CD4-positive, alpha-beta memory T cell (primary cell): ENCODE data around the gene HSPA12A. TPM values are rescaled to one million over a fixed set of nuclear protein-coding genes. Genes with fewer than 3 reads are reported as not detected.

Experiments used
- CTCF ChIA-PET: fragments of 350-600 bp; sonication (Branson Sonifier 250); formaldehyde crosslinking; loops from one replicate; lab custom pipeline; 2021; ENCODE audit warnings: inconsistent platforms; ENCODE audit not compliant: partially characterized antibody; lab: Charles Lee
- POLR2A ChIA-PET: fragments of 350-600 bp; sonication (Branson Sonifier 250); formaldehyde crosslinking; loops from one replicate; lab custom pipeline; 2021; ENCODE audit not compliant: partially characterized antibody; lab: Charles Lee
- DNase-seq, 5 donors: peaks; one replicate each; pipeline versions ENCODE4 v3.0.0 to v3.0.0-alpha.2; 2020 to 2022; ENCODE audit warnings: mixed read lengths in 1 of 5
- H3K27ac ChIP-seq: one replicate; pipeline ENCODE4 v1.7.0; 2013; ENCODE audit warnings: low read depth, low read length
- H3K27me3 ChIP-seq: 2 replicates; pipeline ENCODE4 v1.7.0; 2013; ENCODE audit warnings: mild to moderate bottlenecking, low read length, moderate library complexity; ENCODE audit not compliant: insufficient read depth
- H3K36me3 ChIP-seq: 2 replicates; pipeline ENCODE4 v1.7.0; 2013; ENCODE audit warnings: mild to moderate bottlenecking, low read length, moderate library complexity; ENCODE audit not compliant: insufficient read depth
- H3K4me1 ChIP-seq: 2 replicates; pipeline ENCODE4 v1.7.0; 2013; ENCODE audit warnings: mild to moderate bottlenecking, low read length, moderate library complexity; ENCODE audit not compliant: insufficient read depth
- H3K4me3 ChIP-seq, 2 donors: one replicate each; pipeline ENCODE4 v1.7.0; 2013; ENCODE audit warnings: low read length in 2 of 2, mild to moderate bottlenecking in 1 of 2
- H3K9me3 ChIP-seq, 2 donors: one replicate each; pipeline ENCODE4 v1.7.0; 2013; ENCODE audit warnings: low read length in 2 of 2, control low read depth in 1 of 2; ENCODE audit not compliant: control insufficient read depth in 1 of 2
- H3K27ac Mint-ChIP-seq, 7 donors: one replicate each; pipeline ENCODE4 v1.8.0; 2020 to 2021; ENCODE audit warnings: mixed read lengths in 7 of 7, mild to moderate bottlenecking in 6 of 7, inconsistent platforms in 3 of 7, moderate library complexity in 3 of 7
- H3K27me3 Mint-ChIP-seq, 2 donors: one replicate each; pipeline ENCODE4 v1.8.0; 2020 to 2021; ENCODE audit warnings: mixed read lengths in 2 of 2
- H3K36me3 Mint-ChIP-seq, 2 donors: one replicate each; pipeline ENCODE4 v1.8.0; 2020 to 2021; ENCODE audit warnings: mixed read lengths in 2 of 2, inconsistent platforms in 1 of 2, mild to moderate bottlenecking in 1 of 2
- H3K4me1 Mint-ChIP-seq, 4 donors: one replicate each; pipeline ENCODE4 v1.8.0; 2020 to 2021; ENCODE audit warnings: mixed read lengths in 4 of 4, mild to moderate bottlenecking in 1 of 4
- H3K4me3 Mint-ChIP-seq, 8 donors: one replicate each; pipeline ENCODE4 v1.8.0; 2020 to 2021; ENCODE audit warnings: mixed read lengths in 8 of 8, mild to moderate bottlenecking in 7 of 8, moderate library complexity in 6 of 8, inconsistent platforms in 3 of 8
- H3K9me3 Mint-ChIP-seq, 8 donors: one replicate each; pipeline ENCODE4 v1.8.0; 2020 to 2021; ENCODE audit warnings: mixed read lengths in 8 of 8, mild to moderate bottlenecking in 5 of 8, inconsistent platforms in 3 of 8, moderate library complexity in 1 of 8
- intact Hi-C: fragments of 100-400 bp; cut with micrococcal nuclease; formaldehyde crosslinking; loops from one replicate; pipeline ENCODE4 v1.15.1; 2023
- polyA plus RNA-seq, 2 donors: library from polyadenylated mRNA; unstranded; fragments of 300-500 nt; fragmentation: Illumina TruSeq; gene quantifications; one replicate each; pipeline ENCODE4 v1.2.3, GENCODE V29; 2021
- total RNA-seq, 2 experiments: library from RNA; stranded (reverse); gene quantifications; one replicate each; pipeline ENCODE4 v1.2.3, GENCODE V29; 2021

The HSPA12A gene
- total and polyA plus RNA-seq, 4 experiments from 2014 or later: 0.14 to 0.64 (median 0.36) TPM; not detected in 1

DNA sequence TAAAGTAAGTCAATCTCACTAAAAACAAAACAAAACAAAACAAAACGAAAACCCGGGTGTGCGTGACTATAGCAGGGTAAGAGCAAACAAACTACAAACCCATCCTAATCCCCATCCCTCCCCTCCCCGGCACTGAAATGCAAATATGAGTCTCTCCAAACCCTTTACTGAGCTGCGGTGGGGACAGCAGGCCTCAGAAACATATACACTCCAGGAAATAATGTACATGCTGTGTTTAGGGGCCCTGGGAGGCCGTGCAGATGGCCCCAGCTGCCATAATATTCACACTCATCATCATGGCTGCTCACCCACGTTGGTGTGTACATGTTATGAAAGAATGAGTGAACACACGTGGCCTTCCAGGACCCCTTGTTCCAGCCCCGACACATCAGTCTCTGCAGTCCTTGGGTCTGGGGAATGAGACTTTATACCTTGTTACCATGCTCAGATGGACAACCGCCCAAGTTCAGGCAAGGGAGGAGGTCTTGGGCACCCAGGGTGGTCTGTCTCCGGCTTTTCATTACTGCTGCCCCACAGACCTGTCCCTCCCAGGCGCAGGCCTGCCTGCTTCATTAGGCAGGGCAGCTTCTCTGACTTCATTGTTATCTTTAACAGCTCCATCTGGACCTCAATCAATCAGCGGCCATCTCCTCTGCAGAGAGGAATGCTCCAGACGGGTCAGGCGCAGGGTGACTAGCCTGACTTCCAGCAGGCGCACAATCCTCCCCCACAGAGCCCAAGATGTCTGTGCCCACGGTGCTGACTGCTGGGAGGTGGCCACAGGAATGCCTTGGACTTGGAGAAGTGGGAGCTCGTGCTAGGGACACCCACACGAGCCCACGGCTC lies 20.6 kb downstream of the HSPA12A start:
- Mint-ChIP-seq H3K4me1 (peaks cover 21 to 60% (median 43%) of the 10 kb centered on the region in 4 donors), H3K9me3 (peaks cover 0 to 2% (median 0%) of the 10 kb centered on the region in 8 donors), H3K27me3 (peaks cover 49 to 56% of the 10 kb centered on the region in 2 donors), H3K36me3 (no peaks in the 10 kb centered on the region), H3K27ac (no peak overlapping the region), H3K4me3 (peak overlapping the region in 3 of 8 donors; percentile 21 to 47 (median 42))
- Histone ChIP-seq H3K9me3 (no peaks in the 10 kb centered on the region), H3K4me3 (no peak overlapping the region), H3K36me3 (no peaks in the 10 kb centered on the region), H3K27me3 (peaks cover 48% of the 10 kb centered on the region), H3K4me1 (peaks cover 29% of the 10 kb centered on the region), H3K27ac (no peak overlapping the region)
- intact Hi-C loops: loop anchor here (10.0 kb wide), 1 partner anchor 653 kb away; the partner anchor contains the start of gene PDZD8
- ChIA-PET POLR2A (no interaction called here), CTCF (interaction anchor here (1.2 to 1.3 kb wide), 2 partner anchors 11 to 66 kb away, joined by 3 to 4 read pairs; no protein-coding TSS in a partner anchor)
- no peak for DNase-seq

DNA sequence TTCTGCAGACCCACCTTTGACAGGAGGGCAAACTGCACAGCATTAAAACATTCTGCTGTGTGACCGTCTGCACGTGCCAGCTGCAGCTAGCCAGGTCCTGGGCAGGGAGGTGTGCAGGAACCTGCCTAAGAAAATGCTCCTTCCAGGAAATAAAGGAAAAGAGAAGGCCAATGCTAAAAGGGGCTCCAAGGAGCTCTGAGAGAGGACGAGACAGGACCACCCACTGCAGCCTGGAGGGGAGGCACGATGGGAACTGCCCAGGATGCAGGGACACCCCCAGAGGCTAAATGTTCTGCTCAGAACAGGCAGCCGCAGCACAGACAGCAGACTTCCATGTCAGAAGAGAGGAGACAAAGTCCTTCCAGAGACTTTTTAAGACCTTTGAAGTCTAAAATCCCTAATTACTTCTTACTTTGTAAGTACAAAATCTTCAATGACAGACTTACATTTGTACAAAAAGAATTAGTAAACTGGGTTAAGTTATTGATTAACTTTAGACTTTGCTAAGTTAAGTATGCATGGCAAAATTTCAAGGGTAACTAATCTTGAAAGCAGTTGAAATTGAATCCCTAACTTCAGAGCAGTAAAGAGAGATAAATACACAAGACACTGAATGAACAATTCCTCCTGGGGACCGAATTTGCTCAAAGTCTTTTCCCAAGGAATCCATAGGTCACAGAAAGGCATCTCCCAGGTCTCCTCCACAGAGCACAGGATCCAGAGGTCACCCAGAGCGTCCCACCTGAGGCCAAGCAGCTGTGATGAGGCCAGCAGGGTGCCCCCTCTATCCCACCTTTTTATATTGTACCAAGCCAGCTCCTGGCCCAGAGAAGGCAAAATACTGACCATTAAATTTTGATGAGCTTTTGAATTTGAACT lies 21.5 kb downstream of the HSPA12A start:
- intact Hi-C loops: loop anchor here (10.0 kb wide), 1 partner anchor 654 kb away; the partner anchor contains the start of gene PDZD8
- no peak overlapping the region for H3K27ac Mint-ChIP-seq
- Histone ChIP-seq H3K27me3 (peaks cover 40% of the 10 kb centered on the region), H3K27ac (no peak overlapping the region), H3K9me3 (no peaks in the 10 kb centered on the region), H3K4me1 (peaks cover 29% of the 10 kb centered on the region), H3K4me3 (no peak overlapping the region), H3K36me3 (no peaks in the 10 kb centered on the region)
- POLR2A ChIA-PET: no interaction called here
- no peak for DNase-seq
- CTCF ChIA-PET: interaction anchor here (1.2 kb wide), 1 partner anchor 67 kb away, joined by 4 read pairs; no protein-coding TSS in a partner anchor
- peaks cover 51 to 54% of the 10 kb centered on the region in 2 donors for H3K27me3 Mint-ChIP-seq
- peaks cover 17 to 51% (median 36%) of the 10 kb centered on the region in 4 donors for H3K4me1 Mint-ChIP-seq
- H3K36me3 Mint-ChIP-seq: no peaks in the 10 kb centered on the region
- H3K4me3 Mint-ChIP-seq: peak overlapping the region in 3 of 8 donors; percentile 3 to 42 (median 21)
- H3K9me3 Mint-ChIP-seq: peaks cover 0 to 2% (median 0%) of the 10 kb centered on the region in 8 donors

DNA sequence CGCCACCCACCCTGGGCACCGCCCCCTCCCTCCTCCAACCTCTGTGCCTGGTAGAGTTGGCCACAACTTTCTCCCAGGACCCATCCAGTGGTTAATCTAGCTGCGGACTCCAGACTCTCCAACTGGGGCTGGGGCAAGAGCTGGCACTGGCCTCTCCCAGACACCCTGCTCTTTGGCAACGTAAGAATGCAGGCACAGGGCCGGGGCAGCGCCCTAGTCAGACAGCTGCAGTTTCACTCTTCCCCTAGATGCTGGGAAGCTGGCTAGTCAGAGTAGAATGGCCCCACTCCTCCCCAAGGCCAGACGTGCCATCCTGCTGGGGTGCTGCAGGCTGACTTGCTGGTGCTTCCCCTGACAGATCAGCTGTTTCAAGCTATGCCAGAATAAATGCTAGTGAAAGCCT lies 22.1 kb downstream of the HSPA12A start:
- H3K27me3 ChIP-seq: peaks cover 38% of the 10 kb centered on the region

DNA sequence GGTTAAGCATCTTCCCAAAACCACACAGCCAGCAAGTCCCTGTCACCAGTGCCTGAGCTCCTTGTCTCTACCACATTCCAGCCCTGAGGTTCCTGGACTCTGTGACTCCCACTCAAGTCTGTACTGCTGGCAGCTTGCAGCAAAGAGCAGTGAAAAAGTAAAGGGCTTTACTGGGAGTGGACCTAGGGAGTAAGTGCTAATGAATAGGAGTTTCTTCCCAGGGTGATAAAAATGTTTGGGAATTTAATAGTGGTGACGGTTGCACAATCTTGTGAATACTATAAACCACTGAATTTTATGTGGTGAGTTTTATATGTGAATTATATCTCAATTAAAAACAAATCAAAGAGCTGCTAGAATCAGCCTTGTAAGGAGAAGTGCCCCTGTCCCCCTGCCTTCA lies 22.6 kb downstream of the HSPA12A start:
- H3K9me3 ChIP-seq: no peaks in the 10 kb centered on the region
- peaks cover 21% of the 10 kb centered on the region for H3K4me1 ChIP-seq
- H3K27ac ChIP-seq: no peak overlapping the region
- no peak overlapping the region for H3K4me3 ChIP-seq
- ChIA-PET POLR2A (no interaction called here), CTCF (no interaction called here)
- Mint-ChIP-seq H3K4me3 (no peak overlapping the region), H3K27ac (no peak overlapping the region), H3K9me3 (peaks cover 0 to 2% (median 0%) of the 10 kb centered on the region in 8 donors), H3K27me3 (peaks cover 47% of the 10 kb centered on the region in 2 donors), H3K36me3 (no peaks in the 10 kb centered on the region), H3K4me1 (peaks cover 14 to 41% (median 26%) of the 10 kb centered on the region in 4 donors)
- intact Hi-C loops: loop anchor here (10.0 kb wide), 1 partner anchor 655 kb away; the partner anchor contains the start of gene PDZD8
- DNase-seq: no peak
- no peaks in the 10 kb centered on the region for H3K36me3 ChIP-seq
- peaks cover 34% of the 10 kb centered on the region for H3K27me3 ChIP-seq

More for the DNA sequence above, 22.1 kb downstream of the HSPA12A start:
- Histone ChIP-seq H3K36me3 (no peaks in the 10 kb centered on the region), H3K27ac (no peak overlapping the region), H3K4me1 (peaks cover 26% of the 10 kb centered on the region), H3K9me3 (no peaks in the 10 kb centered on the region), H3K4me3 (no peak overlapping the region)
- DNase-seq: no peak
- no peak overlapping the region for H3K27ac Mint-ChIP-seq
- peaks cover 14 to 46% (median 30%) of the 10 kb centered on the region in 4 donors for H3K4me1 Mint-ChIP-seq
- peaks cover 0 to 2% (median 0%) of the 10 kb centered on the region in 8 donors for H3K9me3 Mint-ChIP-seq
- H3K27me3 Mint-ChIP-seq: peaks cover 49 to 50% of the 10 kb centered on the region in 2 donors
- no peaks in the 10 kb centered on the region for H3K36me3 Mint-ChIP-seq
- no peak overlapping the region for H3K4me3 Mint-ChIP-seq
- intact Hi-C loops: loop anchor here (10.0 kb wide), 1 partner anchor 655 kb away; the partner anchor contains the start of gene PDZD8
- POLR2A ChIA-PET: no interaction called here
- CTCF ChIA-PET: no interaction called here

DNA sequence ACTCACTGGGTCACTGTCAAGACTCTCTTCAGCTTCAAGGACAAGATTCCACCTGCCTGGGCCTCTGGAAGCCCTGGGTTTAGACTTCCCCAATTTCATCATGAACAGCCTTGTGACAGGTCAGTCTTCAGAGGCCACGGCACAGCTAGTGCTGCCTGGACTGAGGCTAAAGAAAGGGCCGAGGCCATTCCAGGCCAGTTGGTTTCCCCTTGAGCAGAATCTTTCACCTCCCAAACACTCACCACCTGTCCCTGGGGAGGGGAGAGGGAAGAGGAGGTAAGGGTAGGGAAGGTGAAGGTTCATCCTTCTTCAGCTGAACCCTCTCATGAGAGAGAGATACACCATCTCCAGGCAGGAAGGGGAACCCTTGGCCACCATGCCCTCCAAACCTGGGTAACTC lies 24.3 kb downstream of the HSPA12A start:
- Histone ChIP-seq H3K4me1 (peaks cover 5% of the 10 kb centered on the region), H3K4me3 (no peak overlapping the region), H3K9me3 (no peaks in the 10 kb centered on the region), H3K27me3 (peaks cover 27% of the 10 kb centered on the region), H3K27ac (no peak overlapping the region), H3K36me3 (no peaks in the 10 kb centered on the region)
- no peak overlapping the region for H3K27ac Mint-ChIP-seq
- intact Hi-C loops: no loop called here
- no peaks in the 10 kb centered on the region for H3K36me3 Mint-ChIP-seq
- H3K4me1 Mint-ChIP-seq: peaks cover 2 to 24% (median 11%) of the 10 kb centered on the region in 4 donors
- no peak overlapping the region for H3K4me3 Mint-ChIP-seq
- CTCF ChIA-PET: interaction anchor here (1.0 to 1.1 kb wide), 2 partner anchors 33 to 72 kb away, joined by 3 read pairs; no protein-coding TSS in a partner anchor
- POLR2A ChIA-PET: no interaction called here
- peaks cover 48 to 52% of the 10 kb centered on the region in 2 donors for H3K27me3 Mint-ChIP-seq
- no peak for DNase-seq
- H3K9me3 Mint-ChIP-seq: peaks cover 0 to 1% (median 0%) of the 10 kb centered on the region in 8 donors

DNA sequence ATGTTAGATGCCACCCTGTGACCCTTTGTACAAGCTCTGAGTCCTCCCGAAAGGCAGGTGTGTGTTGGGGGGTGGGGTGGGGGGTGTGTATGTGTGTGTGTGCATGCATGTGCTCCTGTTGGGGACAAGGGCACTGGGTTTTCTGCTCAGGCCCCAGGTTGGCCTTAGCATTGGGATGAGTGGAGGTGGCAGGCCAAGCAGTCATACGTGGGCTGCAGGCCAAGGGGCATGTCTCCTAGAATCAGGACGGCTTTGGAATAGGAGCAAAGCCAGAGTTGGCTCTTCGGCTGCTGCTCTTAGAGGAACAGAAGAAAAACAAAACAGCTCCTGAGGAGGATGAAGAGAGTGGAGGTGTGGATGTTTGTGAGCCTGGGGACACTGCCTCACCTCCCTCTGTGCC lies 26.0 kb downstream of the HSPA12A start:
- Histone ChIP-seq H3K9me3 (no peaks in the 10 kb centered on the region), H3K4me3 (no peak overlapping the region), H3K36me3 (no peaks in the 10 kb centered on the region), H3K27ac (no peak overlapping the region), H3K27me3 (peaks cover 17% of the 10 kb centered on the region), H3K4me1 (no peaks in the 10 kb centered on the region)
- ChIA-PET POLR2A (no interaction called here), CTCF (no interaction called here)
- intact Hi-C loops: no loop called here
- Mint-ChIP-seq H3K27me3 (peaks cover 37 to 43% of the 10 kb centered on the region in 2 donors), H3K4me3 (no peak overlapping the region), H3K27ac (no peak overlapping the region), H3K36me3 (no peaks in the 10 kb centered on the region), H3K4me1 (peaks cover 0 to 9% (median 3%) of the 10 kb centered on the region in 4 donors), H3K9me3 (no peaks in the 10 kb centered on the region)
- DNase-seq: no peak
